Activated CD4-positive, CD25-positive, alpha-beta regulatory T cell treated with anti-CD3 and anti-CD28 coated beads, Interleukin-2, amount 50 U/mL, for 72 hours (primary cell): ENCODE results near the gene SRPRA.
"Not testable (repeated sequence)": the region's sequence is repeated elsewhere in the genome, so short reads cannot be mapped to it uniquely, and the experiment has no call there.

ENCODE experiments used
- DNase-seq: peaks from one replicate; pipeline ENCODE4 v3.0.0; 2021

Gene SRPRA

DNA sequence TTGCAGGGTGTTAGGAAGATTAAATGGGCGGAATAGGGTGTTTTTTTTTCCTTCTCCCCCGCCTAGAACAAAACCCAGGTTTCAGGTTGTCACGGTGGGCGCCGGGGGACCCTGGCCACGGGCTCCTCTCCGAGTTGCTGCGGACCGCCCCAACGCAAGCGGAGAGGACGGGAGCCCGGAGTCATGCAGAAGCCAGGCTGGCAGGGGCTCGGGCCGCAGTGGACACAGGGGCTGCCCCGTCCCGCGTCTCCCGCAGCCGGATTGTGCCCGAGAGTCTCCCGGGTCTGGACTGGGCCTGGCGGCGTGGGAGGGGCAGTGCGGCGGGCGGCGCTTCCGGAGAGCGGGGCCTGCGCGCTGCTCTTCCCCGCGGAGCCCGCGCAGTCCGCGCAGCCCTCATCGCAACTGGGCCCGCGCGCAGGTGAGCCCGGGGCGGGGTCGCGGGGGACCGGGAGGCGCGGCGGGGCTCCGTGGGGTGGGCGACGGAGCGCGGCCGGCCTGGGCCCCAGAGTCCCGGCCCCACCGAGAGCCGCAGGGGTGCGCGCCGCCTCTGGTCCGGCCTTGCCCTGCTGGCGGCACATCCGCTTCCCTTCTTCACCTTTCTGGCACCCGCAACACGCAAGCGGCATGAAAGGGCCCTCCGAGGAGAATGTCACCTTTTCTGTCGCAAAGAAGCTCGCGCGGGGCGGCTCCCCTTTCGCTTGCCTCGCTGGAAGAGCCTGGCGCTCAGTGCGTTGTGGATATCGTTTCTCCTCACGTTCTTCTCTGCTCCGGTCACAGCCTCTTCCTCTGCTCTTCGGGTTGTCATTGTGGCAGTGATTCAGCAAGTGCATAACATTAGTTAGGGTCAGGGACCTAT lies 14.3 kb upstream of the SRPRA start, which contains the start of gene TIRAP:
TSS of gene TIRAP (plus strand) at position 358 of the 856 bp plus-strand sequence. CDS start 7,802 bp downstream, outside the sequence.
- peak; percentile 75 for DNase-seq

DNA sequence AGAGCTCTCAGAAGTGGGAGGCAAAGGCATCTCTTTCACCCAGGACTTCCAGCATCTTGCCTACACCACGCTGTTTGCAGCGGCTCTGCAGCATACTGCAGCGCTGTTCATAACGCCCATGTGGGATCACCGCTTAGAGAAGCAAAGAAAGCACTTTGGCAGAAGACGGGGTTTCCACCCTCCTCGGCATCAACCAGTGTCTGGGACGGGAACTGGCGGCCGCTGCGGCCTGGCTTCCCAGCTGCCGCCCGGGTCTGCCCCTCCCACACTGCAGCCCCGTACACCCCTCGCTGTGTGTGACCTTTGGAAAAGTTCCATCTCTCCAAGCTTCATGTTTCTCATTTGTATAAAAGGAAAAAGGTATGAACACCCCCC lies 13.7 kb upstream of the SRPRA start:
- peak; percentile 42 for DNase-seq

DNA sequence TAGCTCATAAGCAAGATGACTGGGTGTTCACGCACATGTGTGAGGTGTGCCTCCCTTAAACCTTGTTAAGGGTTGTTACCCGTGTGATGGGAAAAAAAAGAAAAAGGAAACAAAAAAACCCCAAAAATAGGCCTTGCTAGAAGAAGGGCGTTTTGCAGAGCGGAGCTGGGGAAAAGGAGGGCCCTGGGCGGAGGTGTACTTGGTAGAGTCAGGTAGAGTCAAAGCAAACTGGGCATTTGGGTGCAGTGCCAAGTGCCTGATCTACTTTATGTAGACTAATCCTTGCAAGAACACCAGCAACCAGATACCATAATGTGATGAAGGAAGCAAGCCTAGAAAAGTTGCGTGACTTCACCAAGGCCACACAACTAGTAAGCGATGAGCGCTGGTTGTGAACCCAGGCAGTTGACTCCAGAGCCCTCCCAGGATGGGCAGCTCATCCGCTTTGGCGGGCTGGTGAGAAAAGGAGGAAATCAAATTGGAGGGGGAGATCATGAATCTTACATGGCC lies 13.0 kb upstream of the SRPRA start:
- no peak for DNase-seq

DNA sequence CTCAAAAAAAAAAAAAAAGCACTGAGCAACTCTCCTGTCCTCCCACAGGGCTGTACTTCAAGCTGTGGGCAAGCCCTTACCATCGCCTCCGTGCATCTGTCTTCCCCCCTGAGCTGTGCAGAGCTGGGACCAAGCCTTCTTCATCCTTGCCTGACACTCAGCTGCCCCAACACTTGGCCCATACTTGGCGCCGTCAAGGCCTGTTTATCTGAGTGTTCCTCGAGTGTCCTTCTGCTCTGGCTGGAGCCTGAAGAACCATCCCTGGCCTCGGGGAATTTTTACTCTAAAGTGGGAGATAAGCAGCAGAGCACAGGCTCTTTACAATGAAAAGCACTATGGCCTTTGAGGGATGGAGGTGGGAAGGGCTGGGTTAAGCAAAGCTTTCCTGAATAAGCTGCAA lies 12.6 kb upstream of the SRPRA start:
- DNase-seq: no peak

DNA sequence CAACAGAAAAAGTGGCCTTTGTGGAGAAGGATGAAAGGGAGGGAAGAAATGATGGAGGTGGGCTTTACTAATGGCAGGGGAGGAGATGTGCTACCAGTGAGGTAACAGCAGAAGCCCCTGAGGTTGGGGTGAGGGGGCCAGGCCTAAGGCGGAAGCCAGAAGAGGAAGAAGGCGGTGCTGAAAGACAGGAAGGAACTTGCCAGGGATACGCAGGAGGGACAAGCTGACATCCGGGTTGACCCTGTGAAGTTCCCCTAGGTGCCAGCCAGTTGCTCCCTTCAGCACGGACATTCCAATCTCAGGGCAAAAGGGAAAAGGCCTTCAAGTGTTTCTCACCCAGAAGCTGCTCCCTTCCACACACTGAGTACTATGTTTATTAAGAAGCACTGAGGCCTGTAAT lies 11.9 kb upstream of the SRPRA start:
- no peak for DNase-seq

DNA sequence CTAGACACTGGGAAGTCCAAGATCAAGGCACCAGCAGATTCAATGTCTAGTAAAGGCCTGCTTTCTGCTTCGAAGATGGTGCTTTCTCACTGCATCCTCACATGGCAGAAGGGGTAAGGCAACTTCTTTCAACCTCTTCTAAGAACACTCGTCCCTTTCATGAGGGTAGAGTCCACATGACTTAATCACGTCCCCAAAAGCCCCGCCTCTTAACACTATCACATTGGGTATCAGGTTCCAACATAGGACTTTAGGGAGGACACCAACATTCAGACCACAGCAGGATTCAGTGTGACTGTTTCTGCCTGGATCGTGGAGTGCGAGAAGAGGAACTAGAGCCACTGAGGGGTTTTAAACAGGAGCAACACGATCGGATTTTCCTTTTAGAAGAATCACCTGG lies 10.5 kb upstream of the SRPRA start:
- no peak for DNase-seq

DNA sequence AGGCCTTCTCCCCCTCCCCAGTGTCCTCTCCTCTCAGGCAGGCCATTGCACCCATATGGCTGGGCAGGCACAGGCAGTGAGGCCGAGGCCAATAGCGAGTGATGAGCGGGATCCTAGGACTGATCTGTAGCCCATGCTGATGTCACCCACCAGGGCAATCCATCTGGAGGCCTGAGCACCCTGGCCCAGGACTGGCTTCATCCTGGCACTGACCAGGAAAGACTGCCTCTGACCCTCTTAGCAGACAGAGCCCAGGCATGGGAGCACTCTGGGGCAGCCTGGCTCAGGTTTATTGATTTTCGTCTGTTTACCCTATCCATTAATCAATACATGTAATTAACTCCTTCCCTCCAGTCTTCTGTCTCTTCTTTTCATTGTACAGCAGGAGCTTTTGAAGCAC lies 9.1 kb upstream of the SRPRA start:
- DNase-seq: no peak

DNA sequence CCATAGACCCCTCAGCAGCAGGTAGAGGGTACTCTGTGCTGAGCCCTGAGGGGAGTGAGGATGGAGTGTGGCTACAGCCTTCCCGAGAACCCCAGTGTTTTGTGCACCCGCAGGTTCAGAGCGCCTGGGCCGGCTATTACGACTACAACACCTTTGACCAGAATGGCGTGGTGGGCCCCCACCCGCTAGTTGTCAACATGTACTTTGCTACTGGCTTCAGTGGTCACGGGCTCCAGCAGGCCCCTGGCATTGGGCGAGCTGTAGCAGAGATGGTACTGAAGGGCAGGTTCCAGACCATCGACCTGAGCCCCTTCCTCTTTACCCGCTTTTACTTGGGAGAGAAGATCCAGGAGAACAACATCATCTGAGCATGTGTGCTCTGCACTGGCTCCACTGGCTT lies 8.6 kb upstream of the SRPRA start:
- no peak for DNase-seq

DNA sequence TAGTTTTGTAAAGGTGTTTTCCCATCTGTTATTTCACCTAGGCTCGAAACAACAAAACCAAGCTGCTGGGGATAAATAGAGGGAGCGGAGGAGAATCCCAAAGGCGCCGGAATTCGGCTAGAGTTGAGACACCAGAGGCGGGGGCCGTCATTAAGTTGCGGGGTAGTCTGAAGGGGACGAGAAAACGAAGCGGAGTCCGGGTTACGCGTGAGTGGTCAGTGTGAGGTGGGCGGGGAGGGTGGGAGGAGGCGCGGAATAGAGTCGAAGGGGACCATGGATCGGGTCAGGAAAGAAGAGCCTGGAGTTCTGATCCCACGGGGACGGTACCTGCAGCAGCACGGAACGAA lies 361 bp downstream of the SRPRA start:
- no peak for DNase-seq

DNA sequence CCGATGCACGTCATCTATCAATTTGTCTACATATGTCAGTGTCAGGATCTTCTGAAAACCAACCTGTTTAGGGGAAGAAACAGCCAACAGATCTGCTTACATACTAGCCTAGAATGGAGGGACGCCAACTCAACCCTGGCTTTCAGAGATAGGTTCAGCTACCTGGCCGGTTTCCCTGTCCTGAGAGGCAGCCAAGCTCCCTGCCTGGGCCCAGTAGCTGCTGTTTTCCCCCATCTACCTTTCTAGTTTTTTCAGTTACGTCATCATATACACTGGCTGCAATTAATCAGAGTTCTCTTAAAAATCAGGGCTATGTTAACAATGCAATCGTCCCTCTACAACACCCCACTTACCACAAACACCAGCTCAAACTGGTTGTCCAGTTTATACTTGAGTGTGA lies 1.0 kb downstream of the SRPRA start:
- DNase-seq: no peak

DNA sequence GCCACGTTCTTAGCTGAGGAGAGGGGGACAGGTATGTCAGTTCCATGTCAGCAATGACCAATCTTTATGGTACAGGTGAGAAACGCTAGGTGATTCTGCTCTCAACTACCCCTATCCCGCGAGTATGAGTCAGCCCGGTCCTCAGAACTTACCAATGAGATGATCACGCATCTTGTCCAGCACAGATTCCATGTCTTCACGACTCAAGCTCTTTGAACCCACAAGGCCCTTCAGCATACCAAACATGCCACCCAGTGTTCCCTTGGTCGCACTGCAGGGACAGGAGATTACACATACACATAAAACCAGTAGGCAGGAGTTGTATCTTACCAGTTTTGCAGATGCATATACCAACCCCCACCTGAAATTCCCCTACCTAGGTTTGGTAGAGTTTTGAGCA lies 2.9 kb downstream of the SRPRA start:
- DNase-seq: no peak

DNA sequence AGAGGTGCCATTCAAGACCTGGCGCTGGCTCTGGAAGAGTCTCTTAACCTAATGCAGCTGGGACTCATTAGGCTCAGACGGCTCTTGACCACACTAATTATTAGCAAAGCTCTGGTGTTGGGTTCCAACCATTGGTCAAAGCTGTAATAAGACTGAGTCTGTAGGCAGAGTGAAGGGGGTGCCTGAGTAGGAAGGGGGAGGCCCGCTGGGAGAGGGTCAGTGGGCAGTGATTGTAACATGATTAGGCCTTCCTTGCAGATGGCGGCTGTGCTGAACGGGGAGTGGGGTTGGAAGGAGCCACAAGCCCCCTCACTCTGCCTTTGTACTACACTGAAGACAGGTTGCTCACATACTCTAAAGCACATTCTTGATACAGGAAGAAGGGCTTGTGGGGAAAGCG lies 5.2 kb downstream of the SRPRA start:
- no peak for DNase-seq

DNA sequence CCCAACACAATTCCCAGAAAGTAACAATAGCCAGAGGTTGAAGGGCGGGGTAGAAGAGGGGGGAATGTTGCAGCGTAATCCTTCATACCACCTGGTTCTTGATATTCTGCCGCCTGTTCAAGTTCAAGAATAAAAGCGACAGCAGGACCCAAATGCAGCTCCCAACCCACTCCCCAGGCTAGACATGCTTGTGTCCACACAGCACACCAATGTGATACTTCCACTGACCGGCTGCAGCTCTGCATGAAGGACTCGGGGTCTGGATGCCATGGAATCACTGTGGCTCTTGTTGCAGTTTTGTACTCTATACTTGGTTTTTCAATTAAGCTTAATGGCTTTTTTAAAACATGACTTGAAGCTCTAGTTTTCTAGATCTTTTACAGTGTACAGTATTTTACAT lies 6.5 kb downstream of the SRPRA start:
- DNase-seq: no peak

DNA sequence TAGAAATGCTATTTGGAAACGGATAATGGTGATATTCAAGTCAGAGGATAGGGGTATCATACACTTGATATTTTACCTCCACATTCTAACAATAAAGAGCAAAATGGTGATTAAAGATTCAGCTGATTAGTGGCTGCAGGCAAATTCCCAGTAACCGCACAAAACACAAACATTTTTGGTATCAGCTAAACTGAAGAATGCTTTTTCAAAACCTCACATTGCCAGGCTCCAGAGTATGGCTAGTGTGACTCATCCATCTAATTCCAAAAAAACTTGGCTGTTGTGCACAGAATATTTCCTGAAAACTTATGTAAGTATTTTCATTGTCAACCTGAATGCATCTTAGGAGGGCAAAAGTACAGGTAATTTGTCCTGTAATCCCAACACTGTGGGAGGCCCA lies 10.9 kb downstream of the SRPRA start:
- DNase-seq: no peak

DNA sequence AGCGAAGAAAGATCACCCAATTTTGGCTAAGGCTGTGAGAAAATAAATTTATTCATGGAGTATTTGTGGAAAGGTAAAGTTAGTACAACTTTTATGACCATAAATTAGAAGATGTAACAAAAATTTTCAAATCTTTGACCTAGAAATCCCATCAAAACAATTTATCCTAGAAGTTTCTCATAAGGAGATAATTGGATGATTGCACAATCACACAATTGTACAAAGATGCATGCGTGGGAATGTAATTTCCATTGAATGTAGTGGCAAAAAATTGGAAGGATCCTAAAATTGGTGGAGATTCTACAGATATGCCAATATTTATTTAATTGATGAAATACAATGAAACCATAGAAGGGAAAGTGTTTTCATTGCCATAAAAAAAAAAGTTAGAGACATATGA lies 11.6 kb downstream of the SRPRA start:
- DNase-seq: no peak

DNA sequence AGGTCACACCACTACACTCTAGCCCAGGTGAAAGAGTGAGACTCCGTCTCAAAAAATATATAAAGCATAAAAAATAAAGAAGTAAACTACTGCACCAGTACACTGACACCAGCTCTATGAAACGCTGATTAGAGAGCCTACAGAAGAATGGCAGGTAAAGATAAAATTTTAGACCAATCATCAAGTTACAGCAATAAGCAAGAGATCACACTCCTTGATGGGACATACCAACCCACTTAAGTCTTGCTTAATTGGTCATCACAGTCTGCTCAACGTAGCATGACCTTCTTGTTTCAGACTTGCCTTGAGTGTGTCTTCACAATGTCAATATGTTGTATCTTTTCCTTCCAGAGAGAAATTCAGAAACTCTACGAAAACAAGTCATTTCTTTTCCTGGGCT lies 12.5 kb downstream of the SRPRA start:
- no peak for DNase-seq

DNA sequence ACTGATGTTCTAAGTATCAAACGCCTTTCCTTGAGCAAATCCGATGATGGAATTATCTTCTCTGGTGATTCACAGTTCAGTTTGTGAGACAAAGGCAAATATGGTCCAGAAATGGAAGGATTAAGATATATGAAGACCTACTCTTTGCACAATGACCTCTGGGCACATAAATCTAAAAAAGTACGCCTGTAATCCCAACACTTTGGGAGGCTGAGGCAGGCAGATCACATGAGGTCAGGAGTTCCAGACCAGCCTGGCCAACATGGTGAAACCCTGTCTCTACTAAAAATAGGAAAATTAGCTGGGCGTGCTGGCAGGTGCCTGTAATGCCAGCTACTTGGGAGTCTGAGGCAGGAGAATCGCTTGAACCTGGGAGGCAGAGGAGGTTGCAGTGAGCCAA lies 13.2 kb downstream of the SRPRA start:
- not testable (repeated sequence) for DNase-seq

DNA sequence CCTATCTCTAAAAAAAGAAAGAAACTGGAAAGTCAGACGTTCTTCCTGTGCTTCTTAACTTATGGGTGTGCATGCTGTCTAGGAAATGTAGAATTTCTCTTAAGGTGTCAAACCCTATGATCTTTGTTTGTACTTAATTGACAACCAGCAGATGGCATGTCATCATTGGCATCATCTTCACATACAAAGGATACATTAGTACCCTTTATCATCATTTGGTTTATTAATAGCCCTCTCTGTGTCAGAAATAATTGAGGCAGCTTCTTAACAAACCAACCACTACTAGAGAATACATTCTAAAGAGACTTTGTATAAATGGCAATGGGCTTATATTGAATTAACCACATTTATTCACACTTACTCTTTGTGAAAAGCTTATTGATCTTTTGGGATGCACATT lies 13.9 kb downstream of the SRPRA start:
- DNase-seq: no peak

DNA sequence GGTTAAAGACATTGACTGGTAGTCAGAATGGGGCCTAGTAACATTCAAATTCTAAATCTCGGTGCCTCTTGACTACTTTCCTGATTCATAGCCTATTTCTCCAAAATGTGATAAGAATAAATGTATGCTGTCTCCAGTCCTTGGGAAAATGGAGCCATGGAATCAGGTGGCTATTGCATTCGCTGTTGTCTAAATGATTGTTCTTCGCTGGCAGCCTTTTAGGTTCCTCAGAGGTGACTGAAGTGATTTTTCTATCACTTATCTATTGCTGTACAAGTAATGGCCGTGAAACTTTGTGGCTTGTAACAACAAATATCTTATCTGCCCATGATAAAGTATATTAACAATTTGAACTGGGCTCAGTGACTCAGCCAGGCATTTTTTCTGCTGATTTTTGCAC lies 15.4 kb downstream of the SRPRA start:
- no peak for DNase-seq

DNA sequence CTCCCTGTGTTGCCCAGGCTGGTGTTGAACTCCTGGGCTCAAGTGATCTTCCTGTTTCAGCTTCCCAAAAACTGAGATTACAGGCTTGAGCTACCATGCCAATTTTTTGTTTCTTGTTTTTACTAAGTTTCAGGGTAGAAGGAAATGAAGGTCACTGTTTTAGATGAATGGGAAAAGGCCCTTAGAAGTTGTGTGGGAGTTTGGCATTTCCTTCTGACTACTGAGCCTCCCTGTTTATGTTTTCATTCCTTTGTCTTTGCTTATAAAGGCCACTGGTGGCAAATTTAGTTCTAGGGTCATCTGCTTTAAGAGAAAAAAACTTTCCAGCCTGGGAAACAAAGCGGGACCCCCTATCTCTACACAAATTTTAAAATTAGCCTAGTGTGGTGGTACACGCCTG lies 22.1 kb downstream of the SRPRA start:
- DNase-seq: no peak

DNA sequence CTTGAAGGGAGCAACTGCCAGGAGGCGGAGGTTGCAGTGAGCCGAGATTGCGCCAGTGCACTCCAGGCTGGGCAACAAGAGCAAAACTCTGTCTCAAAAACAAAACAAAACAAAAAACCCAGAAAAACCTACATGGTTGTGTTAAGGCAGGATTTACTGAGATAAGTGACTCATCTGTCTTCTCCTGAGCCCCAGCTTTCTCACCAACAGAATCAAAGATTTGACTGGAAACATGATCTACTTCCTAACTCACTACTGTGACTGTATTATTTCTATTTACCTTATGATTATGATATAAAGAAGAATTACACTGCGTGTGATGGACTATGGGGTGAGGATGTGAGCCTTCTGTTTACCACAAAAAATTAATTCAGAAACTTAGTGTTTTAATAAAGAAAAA lies 35.3 kb downstream of the SRPRA start:
- no peak for DNase-seq

DNA sequence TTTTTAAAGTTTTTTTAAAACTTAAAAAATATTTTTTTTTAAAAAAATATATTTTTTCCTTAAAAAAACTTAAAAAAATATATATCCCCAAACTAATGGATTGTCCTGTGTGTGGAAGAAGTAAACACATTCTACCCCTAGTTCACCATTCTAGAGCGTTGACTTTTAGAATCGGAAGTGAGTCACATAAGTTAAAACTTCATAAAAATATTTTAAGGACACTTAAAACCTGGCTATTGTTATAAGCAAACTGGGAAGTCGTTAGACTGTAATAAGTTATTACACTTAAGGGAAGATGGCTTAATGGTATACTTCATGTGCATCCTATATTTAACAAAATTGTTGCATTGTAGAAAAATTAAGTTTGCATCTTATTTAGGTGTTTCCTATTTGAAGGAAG lies 36.0 kb downstream of the SRPRA start:
- no peak for DNase-seq

DNA sequence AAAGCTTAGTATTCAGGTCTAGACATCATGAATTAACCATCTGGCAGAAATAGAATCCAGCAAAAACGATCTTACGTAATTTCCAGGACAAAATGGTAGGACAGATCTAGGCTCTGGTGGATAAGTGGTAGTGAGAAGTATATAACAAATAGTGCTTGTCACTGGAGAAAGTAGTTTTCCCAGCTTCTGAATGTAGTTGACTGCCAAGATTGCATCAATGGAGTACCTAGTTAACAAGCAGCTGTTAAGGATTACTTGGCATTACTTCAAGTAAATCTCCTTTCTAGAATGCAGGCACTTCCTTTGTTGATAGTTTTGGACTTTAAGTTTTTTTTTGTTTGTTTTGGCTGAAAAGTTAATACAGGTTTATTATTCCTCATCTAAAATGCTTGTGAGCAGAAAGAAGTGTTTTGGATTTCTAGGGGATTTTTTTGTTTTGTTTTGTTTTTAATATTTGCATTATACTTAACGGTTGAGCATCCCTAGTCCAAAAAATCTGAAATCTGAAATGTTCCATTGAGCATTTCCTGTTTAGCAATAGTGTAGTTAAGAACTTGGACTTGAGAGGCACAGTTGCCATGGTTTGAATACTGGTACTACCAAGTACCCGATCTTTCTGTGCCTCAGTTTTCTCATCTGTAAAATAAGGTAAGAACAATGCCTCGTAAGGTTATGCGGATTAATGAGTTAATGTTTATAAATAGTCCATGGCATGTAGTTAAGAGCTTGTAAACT lies 36.8 kb downstream of the SRPRA start:
- DNase-seq: no peak

DNA sequence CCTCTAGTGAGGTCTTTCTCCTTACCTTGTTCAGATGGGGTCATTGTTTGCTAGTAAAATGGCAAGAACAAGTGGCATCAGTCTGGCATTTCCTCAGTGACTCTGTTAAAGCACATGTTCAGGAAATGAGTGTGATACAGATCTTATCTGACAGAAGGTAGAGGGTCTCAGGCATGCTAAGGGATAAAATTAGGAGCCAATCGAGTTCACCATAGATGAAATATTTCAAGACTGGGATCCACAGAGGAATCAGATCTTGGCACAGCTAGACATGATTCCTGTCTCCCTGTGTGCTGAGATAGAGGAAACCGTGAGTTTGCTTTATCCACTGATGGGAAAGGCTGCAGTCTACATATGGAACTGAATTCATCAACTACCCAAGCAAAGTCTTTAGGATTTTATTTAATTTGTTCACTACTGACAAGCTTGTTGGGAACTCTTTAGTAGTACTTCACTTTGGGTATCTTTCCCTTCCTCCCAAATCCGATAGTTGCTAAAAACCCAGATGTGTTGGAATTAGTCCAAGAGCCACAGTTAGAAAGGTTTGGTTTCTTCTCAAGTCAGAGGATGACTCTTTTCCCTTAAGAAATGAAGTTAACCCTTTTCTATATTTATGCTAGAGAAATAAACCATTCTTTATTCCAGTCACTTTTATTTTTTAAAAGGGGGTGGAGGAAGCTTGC lies 38.7 kb downstream of the SRPRA start:
- DNase-seq: no peak
